ENCODE data around the gene AP5M1. TPM values are rescaled to one million over a fixed set of nuclear protein-coding genes. Genes with fewer than 3 reads are reported as not detected.
"Not testable (repeated sequence)": the region's sequence is repeated elsewhere in the genome, so short reads cannot be mapped to it uniquely, and the experiment has no call there.

Gene AP5M1
- total RNA-seq, 1 experiment from 2014 or later: 36.2 TPM

DNA sequence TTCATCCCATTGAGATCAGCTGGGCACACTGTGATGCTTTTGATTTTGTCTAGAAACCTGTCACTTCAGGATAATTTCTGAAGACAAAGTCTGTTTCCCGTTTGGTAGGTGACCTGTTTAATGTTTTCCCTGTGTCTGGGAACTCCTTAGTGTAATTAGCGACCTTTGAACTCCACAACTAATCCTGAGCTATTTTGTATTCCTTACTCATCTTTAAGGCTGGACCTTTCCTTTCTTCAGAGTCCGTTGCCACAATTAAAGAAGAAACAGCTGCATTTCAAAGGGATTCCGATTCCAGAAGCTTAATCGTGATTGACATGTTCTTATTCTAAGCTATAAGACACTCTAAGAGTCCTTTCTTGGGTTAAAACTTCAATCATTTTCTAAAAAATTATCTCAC, 22.0 kb downstream of the AP5M1 start:
- no peak for DNase-seq (ENCODE audit: low read depth)

DNA sequence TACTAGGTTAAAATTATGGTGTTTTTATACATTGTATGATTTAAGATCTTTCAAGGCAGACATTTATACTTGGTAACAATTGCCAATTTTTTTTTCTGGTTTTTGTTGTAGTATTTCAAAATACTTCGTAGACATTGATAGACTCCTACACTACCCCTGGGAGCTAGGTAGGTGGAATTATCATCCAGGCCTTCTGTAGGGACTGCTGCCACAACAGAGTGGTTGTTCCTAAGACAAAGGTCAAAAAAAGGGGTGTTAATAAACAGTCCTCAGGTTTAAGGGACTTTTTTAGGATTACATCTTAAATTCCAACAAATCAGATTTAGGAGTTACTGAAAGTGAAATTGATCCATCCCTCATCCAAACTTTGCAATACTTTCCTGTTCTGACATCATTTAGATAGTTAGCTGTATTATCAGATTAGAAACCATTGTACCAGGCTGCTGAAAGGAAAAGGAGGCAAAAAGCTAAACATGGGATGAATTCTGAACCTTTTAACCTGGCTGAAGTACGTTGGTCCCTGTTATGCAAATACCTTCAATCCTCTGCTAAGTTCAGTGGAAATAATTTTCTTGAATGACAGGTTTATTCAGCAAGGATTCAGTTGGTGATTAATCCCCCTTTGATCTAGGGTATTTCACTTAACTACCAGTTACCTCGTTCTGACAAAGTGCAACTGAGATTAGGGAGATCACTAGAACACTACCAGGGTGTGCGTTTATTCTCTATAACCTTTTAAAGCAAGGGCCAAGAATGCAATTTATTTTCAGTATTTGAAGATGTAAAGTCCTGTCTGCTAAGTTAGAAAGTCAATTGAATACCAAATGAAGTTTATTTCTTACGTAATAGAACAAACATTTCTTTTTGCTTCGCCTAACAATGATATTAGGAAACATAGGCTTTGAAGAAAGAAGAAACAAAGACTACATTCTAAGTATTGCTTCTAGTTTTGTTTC, 23.2 kb downstream of the AP5M1 start:
- no peak for DNase-seq (ENCODE audit: low read depth)

DNA sequence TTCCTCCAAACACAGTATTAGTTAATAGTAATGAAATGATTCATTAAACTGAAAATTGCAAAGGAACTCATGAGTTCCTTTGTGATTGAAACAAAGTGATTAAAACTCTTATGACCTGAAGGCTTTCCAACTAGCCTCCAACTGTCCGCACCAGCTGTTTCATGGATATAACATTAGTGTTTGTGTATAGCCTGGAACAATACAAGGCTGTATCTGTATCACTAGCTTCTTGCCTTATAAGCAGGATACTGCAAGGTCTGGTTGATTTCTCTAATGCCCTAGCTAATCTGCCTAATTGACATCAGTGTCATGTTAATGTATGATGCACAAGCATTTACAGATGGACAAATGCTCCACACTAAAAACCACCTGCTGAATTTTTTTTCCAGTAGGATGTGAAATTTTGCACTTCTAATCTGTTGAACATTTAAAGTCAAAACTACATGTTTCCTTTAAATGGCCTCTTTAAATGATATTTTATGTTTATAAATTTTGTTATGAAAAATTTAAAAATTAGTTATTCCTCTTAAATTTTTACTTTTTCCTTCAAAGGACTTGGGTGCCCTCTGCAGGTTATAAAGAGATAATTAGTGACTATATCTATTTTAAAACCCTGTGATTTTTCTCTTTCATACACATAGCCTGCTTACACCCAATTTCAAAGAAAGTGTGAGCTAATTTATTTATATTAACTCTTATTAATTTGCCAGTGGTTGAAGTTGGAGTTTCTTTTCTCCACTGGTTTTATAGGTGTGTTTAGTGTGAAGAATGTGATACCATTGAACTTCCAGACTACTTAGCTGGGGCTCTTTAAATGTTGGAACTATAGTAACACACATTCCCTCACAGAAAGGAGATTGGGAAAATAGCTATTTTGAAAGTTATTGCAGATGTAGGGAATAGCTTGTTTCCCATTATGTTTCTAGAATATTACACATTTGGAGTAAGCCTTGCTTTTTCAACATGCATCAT, 25.4 kb downstream of the AP5M1 start:
- no peak for DNase-seq (ENCODE audit: low read depth)

DNA sequence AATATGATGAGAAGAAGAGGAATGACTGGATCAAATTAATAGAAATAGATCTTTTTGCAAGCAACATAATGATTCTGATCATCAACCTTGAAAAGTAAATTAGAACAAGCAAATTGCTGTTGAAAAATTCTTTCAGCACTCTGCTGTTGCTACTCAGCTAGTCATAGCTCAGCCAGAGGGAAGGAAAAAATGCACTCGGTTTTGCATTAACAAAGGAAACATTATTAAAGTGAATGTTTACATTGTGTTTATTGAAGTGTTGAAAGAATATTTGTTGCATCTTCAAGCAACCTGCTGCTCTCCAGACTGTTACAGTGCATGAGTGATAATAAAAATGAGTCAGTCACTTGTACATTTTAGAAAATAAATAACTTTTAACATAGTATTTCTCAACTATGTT, 26.5 kb downstream of the AP5M1 start:
- no peak for DNase-seq (ENCODE audit: low read depth)

DNA sequence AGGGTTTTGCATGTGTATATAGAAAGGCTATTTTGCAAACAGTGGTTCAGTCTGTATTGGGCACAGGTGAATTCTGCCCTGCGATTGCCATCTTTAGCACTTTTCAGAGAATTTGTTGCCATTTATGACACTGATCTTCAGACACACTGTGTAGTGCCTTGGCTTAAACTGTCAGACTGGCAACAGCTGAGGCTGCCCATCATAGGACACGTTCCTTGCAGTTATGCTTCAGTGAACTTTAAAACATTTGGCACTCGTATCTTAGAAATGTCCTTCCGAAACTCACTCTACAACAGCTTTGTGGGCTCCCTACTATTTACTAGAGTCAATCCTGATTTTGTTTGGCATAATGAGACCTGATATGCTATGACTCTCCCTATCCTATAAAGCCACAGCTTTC, 29.1 kb downstream of the AP5M1 start:
- peak; percentile 9 for DNase-seq (ENCODE audit: low read depth)

DNA sequence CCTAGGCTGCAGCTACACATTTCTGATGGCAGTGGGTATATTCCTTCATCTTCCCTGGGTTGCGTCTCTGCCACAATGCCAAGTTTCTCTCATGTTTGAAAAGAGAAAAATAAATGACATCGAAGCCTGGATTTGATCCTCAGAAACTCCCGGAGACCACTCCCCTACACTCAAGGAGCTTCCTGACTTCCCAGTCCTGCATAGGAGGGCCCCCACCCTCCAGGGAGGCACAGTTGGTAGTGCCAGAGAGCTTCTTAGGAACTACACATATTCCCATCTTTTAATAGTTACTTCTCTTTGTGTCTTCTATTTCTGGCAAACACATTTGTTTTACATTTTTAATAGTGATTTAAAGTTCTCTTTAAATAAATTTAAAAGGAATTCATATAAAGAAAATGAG, 30.7 kb downstream of the AP5M1 start:
- no peak for DNase-seq (ENCODE audit: low read depth)

DNA sequence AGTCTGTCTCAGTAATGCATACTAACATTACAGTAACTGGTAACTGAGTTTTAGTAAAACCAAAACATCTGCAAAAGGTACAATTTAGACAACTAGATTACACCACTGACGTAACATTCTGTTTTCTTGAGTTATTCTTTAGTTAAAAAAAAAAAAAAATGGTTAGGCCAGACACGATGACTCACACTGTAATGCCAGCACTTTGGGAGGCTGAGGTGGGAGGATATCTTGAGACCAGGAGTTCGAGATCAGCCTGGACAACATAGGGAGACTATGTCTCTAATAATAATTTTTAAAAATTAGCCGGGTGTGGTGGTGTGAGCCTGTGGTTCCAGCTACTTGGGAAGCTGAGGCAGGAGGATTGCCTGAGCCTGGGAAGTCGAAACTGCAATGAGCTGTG, 34.1 kb downstream of the AP5M1 start:
- no peak for DNase-seq (ENCODE audit: low read depth)

DNA sequence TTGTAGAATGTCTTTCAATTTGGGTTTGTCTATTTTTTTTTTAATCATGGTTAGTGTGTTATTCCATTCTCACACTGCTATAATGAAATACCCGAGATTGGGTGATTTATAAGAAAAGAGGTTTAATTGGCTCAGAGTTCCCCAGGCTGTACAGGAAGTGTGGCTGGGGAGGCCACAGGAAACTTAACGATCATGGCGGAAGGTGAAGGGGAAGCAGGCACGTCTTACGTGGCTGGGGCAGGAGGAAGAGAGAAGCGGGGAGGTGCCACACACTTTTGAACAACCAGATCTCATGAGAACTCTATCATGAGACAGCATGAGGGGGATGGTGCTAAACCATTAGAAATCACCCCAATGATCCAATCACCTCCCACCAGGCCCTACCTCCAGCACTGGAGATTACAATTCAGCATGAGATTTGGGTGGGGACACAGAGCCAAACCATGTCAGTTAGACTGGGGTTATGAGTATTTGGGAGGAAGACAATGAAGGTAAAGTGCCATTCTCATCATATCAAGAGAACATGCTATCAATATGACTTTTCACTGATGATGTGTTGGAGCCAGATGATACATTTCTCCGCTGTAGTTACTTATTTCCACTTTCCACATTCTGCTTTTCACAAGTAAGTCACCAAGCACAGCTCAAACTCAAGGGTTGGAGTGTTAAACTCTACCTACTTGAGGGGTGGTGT, 45.8 kb downstream of the AP5M1 start:
- no peak for DNase-seq (ENCODE audit: low read depth)

DNA sequence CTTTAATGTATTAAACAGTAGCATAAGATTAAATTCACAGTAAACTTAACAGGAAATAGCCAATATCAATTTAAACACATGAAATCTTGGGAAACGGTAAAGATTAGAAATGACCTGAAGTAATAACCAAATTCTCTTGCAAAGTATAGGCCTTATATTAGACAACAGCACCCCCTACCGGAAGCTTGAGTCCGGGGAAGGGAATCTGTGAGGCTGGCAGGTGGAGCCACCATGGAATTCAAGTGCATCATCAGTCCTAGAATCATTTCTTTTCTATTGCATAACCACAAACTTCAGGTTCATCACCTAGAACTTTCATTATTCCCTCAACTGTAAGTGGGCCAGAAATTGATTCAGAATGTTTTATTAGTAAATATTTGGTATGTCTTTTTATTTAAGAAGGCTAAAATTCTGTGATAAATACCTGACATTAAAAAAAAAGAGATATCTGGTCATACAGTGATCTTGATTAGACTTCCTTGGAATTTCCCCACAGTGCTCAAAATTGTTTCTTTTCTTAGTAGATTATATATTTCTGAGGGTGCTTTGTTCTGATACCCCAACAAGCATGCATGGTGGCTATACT, 48.6 kb downstream of the AP5M1 start:
- DNase-seq (ENCODE audit: low read depth): peak; percentile 69

DNA sequence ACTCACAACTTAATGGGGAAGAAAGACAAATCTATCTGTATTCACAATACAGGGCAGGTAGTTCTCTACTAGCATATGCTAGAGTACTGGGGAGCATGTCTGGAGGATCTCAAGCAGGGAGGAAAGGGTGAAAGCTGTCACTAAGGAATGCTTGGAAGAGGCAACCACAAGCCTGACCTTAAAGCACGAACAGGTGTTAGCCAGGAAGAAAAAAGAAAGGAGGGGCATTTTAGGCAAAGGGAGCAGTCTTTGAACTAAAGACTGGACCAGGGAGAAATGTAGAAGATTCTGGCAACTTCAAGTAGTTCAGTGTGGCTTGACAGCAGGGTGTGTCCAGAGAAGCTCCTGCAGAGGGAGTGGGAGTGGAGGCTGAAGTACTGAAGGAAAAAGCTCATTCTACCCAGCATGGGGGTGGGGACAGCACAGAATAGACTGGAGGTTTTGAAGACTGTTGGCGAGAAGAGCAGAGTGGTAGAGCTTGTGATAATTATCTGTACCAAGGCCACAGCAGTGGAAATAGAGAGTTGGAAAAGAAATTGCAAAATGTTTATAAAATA, 50.9 kb downstream of the AP5M1 start:
- no peak for DNase-seq (ENCODE audit: low read depth)

DNA sequence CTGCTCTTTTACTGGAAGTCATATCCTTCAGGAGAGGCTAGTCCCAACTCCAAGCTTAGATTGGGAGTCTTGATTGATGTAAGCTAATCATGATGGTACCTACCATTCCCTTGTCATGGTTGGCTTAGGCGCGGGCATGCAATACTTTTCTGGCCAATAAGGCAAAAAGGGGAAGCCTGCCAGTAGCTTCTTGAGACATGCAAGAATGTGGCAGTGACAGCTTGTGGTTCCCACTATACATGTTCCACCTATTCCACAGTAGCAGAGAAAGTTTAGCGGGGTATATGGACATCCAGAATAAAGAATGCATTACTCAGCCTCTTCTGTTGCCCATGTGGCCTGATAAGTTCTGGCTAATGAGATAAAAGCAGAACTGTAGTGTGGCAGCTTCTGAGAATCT, 55.0 kb downstream of the AP5M1 start:
- DNase-seq (ENCODE audit: low read depth): no peak

DNA sequence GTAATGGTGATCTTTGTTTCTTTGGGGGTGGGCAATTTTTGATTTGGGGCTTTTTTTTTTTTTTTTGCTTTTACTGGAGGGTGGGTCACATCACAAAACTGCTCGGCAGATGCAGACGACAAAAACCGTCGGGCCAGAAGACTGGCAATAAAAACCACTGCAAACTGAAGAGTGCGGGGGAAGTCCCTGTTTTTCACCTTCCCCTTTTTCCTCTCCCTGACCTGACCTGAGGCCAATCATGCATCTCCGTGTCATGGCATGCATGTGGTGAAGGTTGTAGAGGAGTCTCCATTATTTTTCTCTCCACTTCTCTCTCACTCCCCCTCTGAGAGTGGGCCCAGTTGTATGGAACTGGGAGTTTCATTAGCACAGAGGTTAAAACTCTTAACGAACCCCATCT, 57.5 kb downstream of the AP5M1 start:
- DNase-seq (ENCODE audit: low read depth): no peak

DNA sequence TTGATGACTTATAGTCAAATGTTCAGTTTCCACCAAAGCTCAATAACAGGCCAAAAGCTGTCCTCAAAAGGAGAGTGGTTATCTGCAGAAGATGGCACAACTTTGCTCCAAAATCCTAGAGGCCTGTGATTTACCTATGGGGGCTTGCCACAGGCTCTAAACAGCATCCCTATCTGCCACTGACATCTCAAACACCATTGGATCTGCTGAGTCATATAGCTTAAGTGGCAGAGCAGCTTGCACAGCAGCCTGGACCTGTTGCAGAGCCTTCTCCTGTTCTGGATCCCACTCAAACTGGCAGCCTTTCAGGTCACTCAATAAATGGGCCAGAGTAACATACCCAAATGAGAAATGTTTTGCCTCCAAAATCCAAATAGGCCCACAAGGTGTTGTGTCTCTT, 61.1 kb downstream of the AP5M1 start:
- DNase-seq (ENCODE audit: low read depth): no peak

DNA sequence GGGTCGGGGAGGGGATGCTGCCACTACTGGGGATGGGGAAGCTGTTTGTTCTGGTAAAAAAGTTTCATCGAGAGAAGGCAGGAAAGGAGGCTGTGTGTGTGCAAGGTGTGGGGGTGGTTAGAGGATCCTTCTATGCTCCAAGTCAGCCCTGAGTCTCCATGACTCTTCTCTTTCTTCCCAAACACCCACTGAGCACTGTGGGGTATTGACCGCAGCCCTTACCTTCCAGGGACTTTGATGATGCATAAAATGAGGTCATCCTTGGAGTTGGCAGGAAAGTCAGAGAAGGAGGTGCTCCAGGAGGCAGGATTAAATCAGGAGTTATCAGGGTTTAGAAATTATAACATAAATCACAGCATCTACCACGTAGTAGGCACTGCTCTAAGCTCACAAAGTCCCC, 63.7 kb downstream of the AP5M1 start:
- not testable (repeated sequence) for DNase-seq (ENCODE audit: low read depth)

DNA sequence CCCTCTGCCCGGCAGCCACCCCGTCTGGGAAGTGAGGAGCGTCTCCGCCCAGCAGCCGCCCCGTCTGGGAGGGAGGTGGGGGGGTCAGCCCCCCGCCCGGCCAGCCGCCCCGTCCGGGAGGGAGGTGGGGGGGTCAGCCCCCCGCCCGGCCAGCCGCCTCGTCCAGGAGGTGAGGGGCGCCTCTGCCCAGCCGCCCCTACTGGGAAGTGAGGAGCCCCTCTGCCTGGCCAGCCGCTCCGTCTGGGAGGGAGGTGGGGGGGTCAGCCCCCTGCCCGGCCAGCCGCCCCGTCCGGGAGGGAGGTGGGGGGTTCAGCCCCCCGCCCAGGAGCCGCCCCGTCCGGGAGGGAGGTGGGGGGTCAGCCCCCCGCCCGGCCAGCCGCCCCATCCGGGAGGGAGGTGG, 65.0 kb downstream of the AP5M1 start:
- DNase-seq (ENCODE audit: low read depth): not testable (repeated sequence)

DNA sequence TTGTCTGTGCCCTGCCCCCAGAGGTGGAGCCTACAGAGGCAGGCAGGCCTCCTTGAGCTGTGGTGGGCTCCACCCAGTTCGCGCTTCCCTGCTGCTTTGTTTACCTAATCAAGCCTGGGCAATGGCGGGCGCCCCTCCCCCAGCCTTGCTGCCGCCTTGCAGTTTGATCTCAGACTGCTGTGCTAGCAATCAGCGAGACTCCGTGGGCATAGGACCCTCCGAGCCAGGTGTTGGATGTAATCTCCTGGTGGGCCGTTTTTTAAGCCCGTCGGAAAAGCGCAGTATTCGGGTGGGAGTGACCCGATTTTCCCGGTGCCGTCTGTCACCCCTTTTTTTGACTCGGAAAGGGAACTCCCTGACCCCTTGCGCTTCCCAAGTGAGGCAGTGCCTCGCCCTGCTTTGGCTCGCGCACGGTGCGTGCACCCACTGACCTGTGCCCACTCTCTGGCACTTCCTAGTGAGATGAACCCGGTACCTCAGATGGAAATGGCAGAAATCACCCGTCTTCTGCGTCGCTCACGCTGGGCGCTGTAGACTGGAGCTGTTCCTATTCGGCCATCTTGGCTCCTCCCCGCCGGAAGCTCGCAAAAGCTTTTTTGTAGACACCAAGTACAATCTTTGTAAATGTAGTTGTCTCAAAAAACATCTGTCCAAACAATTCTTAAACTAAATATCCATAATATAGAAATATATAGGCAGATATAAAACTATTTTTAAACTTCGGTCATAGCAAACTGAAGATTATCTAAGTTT, 75.0 kb downstream of the AP5M1 start:
- DNase-seq (ENCODE audit: low read depth): not testable (repeated sequence)

DNA sequence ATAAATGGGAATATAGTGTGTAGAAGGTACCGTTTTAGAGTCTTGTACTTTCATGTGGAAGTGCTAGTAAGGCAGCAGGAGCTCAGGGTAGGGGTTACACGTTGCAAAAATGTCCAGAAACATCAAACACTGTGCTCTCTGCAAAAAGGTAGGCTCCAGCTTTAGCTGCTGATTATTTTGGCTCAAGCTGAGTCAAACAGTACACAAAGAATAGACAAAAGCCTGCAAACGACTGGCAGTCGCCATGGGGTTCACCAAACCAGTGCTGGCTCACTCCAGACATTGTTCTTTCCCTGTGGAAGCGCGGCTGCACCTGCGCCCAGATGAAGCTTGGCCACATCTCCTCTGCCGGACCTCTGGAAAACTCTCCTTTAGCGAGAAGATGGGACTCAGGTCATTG, 76.3 kb downstream of the AP5M1 start:
- DNase-seq (ENCODE audit: low read depth): no peak

DNA sequence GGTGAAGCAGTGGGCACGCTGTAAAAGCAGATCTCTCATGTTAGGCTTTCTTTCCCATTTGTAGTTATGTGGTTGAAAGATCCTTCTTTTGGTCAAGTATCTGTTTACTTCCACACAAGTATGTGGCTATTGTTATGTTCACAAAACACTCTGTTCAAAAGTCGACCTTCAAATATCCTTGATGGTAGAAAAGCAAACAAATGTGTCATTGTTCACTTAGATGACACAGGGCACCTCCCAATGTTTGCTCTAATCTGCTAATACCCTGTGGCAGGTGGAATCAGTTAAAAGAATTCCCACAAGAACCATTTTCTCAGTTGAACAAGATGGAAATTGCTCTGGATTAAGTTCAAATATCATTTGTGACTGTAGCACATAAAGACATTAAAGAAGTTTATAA, 78.0 kb downstream of the AP5M1 start:
- DNase-seq (ENCODE audit: low read depth): peak; percentile 9

Data from LHCN-M2 (cell line).